IPS-18a (cell line): Measurements from ENCODE around the gene RIIAD1.
A peak's percentile ranks its signal among the peaks of the same experiment; 100 is the strongest.
"Not testable (repeated sequence)": the region's sequence is repeated elsewhere in the genome, so short reads cannot be mapped to it uniquely, and the experiment has no call there.

Experiments used
- H3K27ac ChIP-seq: one replicate; pipeline ENCODE4 v1.5.1; 2013; ENCODE audit warnings: low read length
- H3K27me3 ChIP-seq: one replicate; pipeline ENCODE4 v1.6.1; 2013; ENCODE audit warnings: mild to moderate bottlenecking, low read length; ENCODE audit not compliant: control insufficient read depth, insufficient read depth
- H3K36me3 ChIP-seq: one replicate; pipeline ENCODE4 v1.6.1; 2013; ENCODE audit warnings: low read depth, low read length; ENCODE audit not compliant: control insufficient read depth
- H3K4me1 ChIP-seq: one replicate; pipeline ENCODE4 v1.6.1; 2013; ENCODE audit warnings: low read depth, low read length; ENCODE audit not compliant: control insufficient read depth
- H3K4me3 ChIP-seq: one replicate; pipeline ENCODE4 v1.5.1; 2013; ENCODE audit warnings: low read length
- H3K9ac ChIP-seq: one replicate; pipeline ENCODE4 v1.6.1; 2013; ENCODE audit warnings: mild to moderate bottlenecking, low read length, moderate library complexity
- H3K9me3 ChIP-seq: one replicate; pipeline ENCODE4 v1.6.1; 2013; ENCODE audit warnings: low read depth, low read length; ENCODE audit not compliant: control insufficient read depth

Gene RIIAD1

DNA sequence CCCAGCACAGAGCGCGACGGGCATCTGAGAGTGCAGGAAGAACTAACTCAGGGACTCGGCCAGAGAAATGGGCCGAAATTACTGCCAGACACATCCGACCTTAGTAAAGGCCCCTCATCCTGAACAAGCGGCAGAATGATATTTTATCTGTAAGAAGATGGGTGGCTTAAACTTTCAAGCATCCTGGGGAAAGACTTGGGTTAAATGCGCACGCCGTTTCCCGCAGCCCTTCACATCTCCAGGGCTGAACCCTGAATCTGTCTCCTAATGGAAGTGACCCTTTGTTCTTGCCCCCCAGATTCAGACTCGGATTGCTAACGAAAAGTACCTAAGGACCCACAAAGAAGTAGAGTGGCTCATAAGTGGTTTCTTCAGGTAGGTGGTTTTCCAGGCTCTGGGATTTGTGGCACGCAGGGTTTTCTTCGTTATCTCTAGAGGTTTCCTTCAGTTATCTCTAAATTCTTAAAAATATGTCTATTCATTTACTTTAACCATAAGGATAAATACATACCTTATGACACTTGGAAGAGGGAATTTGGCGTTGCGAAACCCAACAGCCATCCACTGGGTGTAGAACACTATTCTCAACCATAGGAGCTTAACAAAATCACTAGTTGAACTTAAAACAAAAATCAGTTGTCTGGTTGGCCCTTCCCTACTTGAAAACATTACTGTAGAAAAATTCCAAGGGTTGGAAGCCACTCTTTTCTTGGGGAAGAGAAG, 627 bp downstream of the RIIAD1 start:
- Histone ChIP-seq H3K27ac (no peak overlapping the region), H3K9ac (no peak overlapping the region), H3K36me3 (no peaks in the 10 kb centered on the region), H3K4me1 (peaks cover 17% of the 10 kb centered on the region), H3K27me3 (peaks cover 66% of the 10 kb centered on the region), H3K4me3 (peak overlapping the region; percentile 64), H3K9me3 (no peaks in the 10 kb centered on the region)

DNA sequence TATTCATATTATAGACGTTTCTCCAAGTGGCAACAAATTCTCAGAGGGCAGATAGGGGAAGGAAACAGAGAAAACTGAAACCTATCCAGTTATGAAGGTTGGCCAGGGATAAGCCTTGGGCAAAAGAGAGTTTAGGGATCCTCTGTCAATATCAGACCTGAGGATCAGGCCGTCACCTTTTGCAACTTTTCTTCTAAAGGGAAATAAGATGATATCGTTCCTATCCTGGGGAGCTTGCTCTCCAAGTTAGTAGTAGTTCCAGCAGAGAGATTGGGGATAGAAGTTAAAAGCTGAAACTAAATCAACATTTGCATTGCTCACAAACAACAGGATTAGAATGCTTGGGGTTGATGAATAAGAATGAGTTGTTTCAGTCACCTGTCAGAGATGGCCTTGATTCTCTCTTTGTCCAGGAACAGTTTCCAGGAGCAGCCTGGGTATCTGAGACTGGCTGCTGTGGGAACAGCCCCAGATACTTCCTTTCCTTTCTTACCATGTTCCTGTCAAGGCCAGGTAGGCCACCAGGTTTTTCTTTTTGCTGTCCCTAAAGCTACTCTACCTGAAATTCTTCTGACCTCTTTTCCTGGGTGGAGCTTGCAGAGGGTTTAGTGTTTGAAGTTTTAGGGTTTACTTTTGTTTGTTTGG, 2.5 kb downstream of the RIIAD1 start:
- no peaks in the 10 kb centered on the region for H3K9me3 ChIP-seq
- peaks cover 28% of the 10 kb centered on the region for H3K4me1 ChIP-seq
- no peak overlapping the region for H3K9ac ChIP-seq
- no peaks in the 10 kb centered on the region for H3K36me3 ChIP-seq
- H3K27ac ChIP-seq: no peak overlapping the region
- H3K27me3 ChIP-seq: peaks cover 59% of the 10 kb centered on the region
- H3K4me3 ChIP-seq: no peak overlapping the region

DNA sequence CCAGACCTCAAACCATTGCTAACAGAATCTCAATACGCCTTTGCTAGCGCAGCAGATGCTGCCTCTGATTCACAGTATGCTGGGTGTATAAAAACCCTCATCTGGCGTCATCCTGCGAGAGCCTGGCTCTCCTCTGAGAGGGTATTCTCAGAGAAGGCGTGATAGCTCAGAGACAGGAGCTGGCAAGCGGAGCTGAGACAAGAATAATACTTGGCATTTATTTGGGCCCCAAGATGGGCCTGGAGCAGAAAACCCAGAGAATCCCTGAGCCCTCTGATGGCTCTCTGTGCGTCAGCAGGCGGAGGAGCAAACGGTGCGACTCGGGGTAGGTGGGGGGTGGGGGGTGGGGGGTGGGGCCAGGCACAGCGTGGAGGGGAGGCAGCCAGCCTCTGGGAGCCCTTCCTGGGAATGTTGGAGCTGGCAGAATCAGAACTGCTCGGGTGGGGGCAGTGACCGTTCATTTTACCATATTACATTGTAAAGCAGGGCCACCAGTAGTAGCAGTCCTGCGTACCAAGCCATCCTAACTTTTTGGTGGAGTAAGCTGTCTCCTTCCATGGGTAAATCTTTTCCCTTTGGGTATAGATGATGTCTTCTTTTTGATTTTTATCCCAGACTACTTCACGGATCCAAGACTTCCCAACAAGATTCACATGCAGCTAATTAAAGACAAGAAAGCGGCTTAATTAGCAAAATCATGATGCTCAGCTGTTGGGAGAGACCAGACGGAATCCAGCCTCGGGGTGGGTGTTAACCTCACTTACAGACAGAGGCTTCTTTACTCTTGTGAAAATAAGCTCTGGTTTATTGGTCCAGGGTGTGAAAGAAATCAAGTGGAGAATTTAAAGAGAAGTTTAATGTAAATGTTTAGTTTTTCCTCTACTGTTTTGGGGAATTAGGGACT, 7.1 kb downstream of the RIIAD1 start:
- H3K9me3 ChIP-seq: no peaks in the 10 kb centered on the region
- peaks cover 27% of the 10 kb centered on the region for H3K4me1 ChIP-seq
- no peaks in the 10 kb centered on the region for H3K36me3 ChIP-seq
- peak overlapping the region; percentile 32 for H3K4me3 ChIP-seq
- peaks cover 17% of the 10 kb centered on the region for H3K27me3 ChIP-seq
- no peak overlapping the region for H3K9ac ChIP-seq
- no peak overlapping the region for H3K27ac ChIP-seq

DNA sequence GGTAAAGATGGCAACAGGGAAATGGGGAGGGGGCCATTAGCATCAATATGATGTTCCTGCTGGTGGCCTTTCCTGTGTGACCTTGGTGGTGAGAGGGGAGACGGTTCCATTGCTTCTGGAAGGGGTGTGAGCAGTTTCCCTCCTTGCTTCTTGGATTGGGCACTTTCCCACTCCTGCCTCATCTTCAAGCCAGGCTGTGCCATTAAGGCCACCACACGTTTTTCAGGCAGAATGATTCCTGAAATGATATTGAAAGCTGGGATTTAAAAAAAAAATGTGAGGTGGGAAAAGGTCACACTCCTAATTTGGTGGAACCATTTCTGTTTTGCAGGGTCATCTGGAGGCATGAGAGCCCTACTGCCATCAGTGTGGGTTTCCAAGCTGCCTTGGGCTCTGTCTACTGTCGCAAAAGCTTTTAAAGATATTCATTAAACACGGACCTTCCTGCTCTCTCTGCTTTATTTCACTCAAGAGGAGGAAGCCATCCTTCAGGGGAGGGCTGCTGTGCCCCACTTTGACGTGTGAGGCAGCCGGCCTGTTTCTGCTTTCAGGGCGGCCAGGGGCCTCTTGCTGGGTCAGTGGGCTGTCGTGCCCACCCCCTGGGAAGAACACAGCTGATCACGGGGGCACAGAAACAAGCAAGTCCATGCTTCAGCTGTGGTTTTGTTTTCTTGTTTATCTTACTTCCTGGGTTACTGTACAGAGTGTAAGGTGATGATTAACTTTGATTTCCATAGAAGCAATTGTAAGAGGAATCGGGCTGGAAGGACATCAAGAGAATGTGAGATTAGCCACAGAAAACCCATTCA, 8.0 kb downstream of the RIIAD1 start:
- H3K9ac ChIP-seq: no peak overlapping the region
- no peaks in the 10 kb centered on the region for H3K36me3 ChIP-seq
- H3K4me1 ChIP-seq: peaks cover 20% of the 10 kb centered on the region
- H3K27me3 ChIP-seq: peaks cover 11% of the 10 kb centered on the region
- H3K4me3 ChIP-seq: peak overlapping the region; percentile 1
- no peaks in the 10 kb centered on the region for H3K9me3 ChIP-seq
- H3K27ac ChIP-seq: no peak overlapping the region

DNA sequence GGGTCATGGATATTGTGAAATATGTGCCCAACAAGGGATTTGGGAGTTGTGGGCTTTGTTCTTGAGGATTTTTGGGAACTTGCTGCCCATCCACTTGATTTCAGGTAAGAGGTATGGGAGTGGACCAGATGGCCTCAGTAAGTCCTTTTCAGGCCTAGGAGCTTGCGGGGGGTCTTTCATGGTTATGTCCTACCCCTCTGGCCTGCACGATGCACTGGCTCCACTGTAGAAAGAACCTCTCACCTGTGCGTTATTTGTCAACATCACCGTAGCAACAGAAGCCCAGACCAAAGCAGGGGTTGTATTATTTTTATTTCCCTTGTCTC, 8.6 kb downstream of the RIIAD1 start:
- peaks cover 11% of the 10 kb centered on the region for H3K27me3 ChIP-seq
- H3K36me3 ChIP-seq: no peaks in the 10 kb centered on the region
- H3K4me1 ChIP-seq: peaks cover 22% of the 10 kb centered on the region
- no peak overlapping the region for H3K27ac ChIP-seq
- no peak overlapping the region for H3K9ac ChIP-seq
- no peaks in the 10 kb centered on the region for H3K9me3 ChIP-seq
- H3K4me3 ChIP-seq: no peak overlapping the region

DNA sequence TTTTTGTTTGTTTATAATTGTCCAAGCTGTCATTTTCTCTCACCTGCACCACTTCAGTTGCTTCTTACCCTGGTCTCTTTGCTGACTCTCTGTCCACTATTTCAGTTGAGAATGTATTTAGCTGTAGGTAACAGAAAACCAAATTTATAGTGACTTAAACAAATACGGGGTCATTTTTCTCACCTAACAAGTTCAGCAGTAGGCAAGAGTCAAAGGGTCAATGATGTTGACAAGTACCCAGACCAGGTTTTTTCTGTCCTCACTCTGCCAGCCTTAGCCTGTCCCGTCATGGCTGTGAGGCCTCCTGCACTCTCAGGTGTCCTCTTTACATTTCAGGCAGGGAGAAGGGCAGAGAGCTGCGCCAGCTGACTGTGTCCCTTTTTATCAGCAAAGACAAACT, 11.8 kb downstream of the RIIAD1 start:
- Histone ChIP-seq H3K9ac (no peak overlapping the region), H3K4me3 (no peak overlapping the region)

DNA sequence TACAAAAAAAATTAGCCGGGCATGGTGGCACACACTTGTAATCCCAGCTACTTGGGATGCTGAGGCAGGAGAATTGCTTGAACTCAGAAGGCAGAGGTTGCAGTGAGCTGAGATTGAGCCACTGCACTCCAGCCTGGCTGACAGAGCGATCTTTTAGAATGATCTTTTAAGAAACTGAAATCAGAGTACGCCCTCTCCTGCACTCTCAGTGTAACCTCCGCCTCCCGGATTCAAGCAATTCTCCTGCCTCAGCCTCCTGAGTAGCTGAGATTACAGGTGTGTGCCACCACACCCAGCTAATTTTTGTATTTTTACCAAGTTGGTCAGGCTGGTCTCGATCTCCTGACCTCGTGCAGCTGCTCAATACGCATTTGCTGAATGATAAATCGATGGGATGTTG, 12.7 kb downstream of the RIIAD1 start:
- H3K4me1 ChIP-seq, H3K4me3 ChIP-seq, H3K36me3 ChIP-seq, H3K27me3 ChIP-seq, H3K27ac ChIP-seq, H3K9ac ChIP-seq: not testable (repeated sequence)
- peaks cover 15% of the 10 kb centered on the region for H3K9me3 ChIP-seq

More for the DNA sequence above, 11.8 kb downstream of the RIIAD1 start:
- Histone ChIP-seq H3K36me3 (no peaks in the 10 kb centered on the region), H3K27ac (no peak overlapping the region), H3K27me3 (peaks cover under 1% of the 10 kb centered on the region), H3K9me3 (peaks cover 10% of the 10 kb centered on the region), H3K4me1 (peaks cover 18% of the 10 kb centered on the region)

DNA sequence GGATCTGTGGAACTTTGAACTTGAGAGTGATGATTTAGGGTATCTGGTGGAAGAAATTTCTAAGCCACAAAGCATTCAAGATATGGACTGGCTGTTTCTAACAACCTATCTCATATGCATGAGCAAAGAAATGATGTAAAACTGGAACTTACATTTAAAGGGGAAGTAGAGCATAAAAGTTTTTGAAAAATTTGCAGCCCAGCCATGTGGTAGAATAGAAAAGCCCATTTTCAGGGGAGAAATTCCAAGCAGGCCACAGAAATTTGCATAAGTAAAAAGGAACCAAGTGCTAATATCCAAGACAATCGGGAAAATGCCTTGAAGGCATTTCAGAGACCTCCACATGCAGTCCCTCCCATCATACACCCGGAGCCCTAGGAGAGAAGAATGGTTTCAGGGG, 15.7 kb downstream of the RIIAD1 start:
- peaks cover 4% of the 10 kb centered on the region for H3K4me1 ChIP-seq
- H3K9ac ChIP-seq: no peak overlapping the region
- H3K4me3 ChIP-seq: no peak overlapping the region
- no peaks in the 10 kb centered on the region for H3K36me3 ChIP-seq
- H3K27me3 ChIP-seq: no peaks in the 10 kb centered on the region
- H3K9me3 ChIP-seq: peaks cover 15% of the 10 kb centered on the region
- no peak overlapping the region for H3K27ac ChIP-seq

DNA sequence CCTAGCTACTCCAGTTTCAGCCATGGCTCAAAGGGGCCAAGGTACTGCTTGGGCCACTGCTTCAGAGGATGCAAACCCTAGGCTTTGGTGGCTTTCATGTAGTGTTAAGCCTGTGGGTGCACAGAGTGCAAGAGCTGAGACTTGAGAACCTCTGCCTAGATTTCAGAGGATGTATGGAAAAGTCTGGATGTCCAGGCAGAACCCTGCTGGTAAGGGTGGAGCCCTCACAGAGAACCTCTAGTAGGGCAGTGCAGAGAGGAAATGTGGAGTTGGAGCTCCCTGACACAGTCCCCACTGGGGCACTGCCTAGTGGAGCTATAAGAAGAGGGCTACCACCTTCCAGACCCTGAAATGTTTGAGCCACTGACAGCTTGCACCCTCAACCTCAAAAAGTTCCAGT, 16.2 kb downstream of the RIIAD1 start:
- Histone ChIP-seq H3K4me3 (no peak overlapping the region), H3K27ac (no peak overlapping the region), H3K36me3 (no peaks in the 10 kb centered on the region), H3K9ac (no peak overlapping the region), H3K4me1 (peaks cover 4% of the 10 kb centered on the region), H3K9me3 (peaks cover 15% of the 10 kb centered on the region), H3K27me3 (no peaks in the 10 kb centered on the region)

DNA sequence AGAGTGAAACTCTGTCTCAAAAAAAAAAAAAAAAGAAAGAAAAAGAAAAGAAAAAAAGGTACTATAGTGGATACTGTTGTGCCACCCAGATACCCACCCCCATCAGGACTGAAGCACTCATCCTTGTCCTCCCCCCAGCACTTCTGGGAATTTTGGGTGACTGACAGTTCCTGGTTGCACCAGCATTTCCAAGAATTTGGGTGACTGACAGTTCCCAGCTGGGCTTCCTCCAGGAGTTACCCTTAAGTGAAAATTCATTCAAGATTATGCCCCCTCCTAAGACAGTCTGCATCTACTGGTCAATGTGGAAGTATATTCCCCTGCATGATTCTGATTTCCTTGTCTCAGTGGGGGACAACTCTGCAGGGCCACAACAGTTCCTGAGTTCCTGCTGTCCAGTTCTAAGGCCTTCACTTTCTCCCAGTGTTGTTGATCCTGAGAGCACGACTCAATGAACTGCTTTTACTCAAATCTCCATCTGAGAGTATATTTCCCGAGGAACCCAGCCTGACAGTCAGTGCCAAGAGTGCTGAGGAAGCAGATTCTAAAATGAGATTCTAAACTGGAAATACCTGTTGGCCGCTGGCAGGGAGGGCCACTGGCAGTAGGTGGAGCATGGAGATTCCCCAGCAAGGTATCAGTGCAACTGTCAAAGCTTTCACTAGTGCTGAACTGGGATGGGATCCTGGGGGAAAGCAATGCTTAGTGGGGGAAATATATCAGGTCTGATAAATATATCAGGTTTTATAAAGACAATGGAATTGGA, 18.5 kb downstream of the RIIAD1 start:
- Histone ChIP-seq H3K4me3 (no peak overlapping the region), H3K36me3 (no peaks in the 10 kb centered on the region), H3K9me3 (peaks cover 15% of the 10 kb centered on the region), H3K27me3 (no peaks in the 10 kb centered on the region), H3K9ac (no peak overlapping the region), H3K27ac (no peak overlapping the region), H3K4me1 (peaks cover 2% of the 10 kb centered on the region)
